GM12878 (cell line): Measurements from ENCODE around the gene CHDH. TPM values are rescaled to one million over a fixed set of nuclear protein-coding genes. Genes with fewer than 3 reads are reported as not detected.

Experiments used
- ATAC-seq: fragments of 200-7000 bp; cut with Tn5 transposase; 3 replicates; pipeline ENCODE4 v1.9.1; 2020; ENCODE audit warnings: mild to moderate bottlenecking, moderate library complexity
- BruUV-seq: library from RNA; stranded (reverse); fragments of 400-500 nt; replicated peaks from 2 replicates; lab custom pipeline; 2021; lab: Mats Ljungman, UMichigan
- CTCF ChIA-PET: fragments of 300-600 bp; sonication (Branson Sonifier 250); formaldehyde crosslinking; extraction: SDS; loops from one replicate; lab custom pipeline; 2021; ENCODE audit warnings: inconsistent platforms; lab: Yijun Ruan, JAX
- POLR2A ChIA-PET: fragments of 350-600 bp; formaldehyde crosslinking; extraction: SDS; loops from one replicate; lab custom pipeline; 2021; ENCODE audit warnings: inconsistent platforms; lab: Charles Lee
- RAD21 ChIA-PET: fragments of 300-600 bp; sonication (Branson Sonifier 250); formaldehyde crosslinking; loops from one replicate; lab custom pipeline; 2023; ENCODE audit warnings: antibody characterized with exemption; ENCODE audit not compliant: unreplicated experiment; lab: Charles Lee
- SMC1A ChIA-PET: fragments of 300-600 bp; sonication (Branson Sonifier 250); formaldehyde crosslinking; loops from one replicate; lab custom pipeline; 2023; ENCODE audit not compliant: unreplicated experiment, uncharacterized antibody; lab: Charles Lee
- DNase-seq: peaks from one replicate; pipeline ENCODE4 v3.0.0-alpha.2; 2011; ENCODE audit warnings: low read depth, low spot score
- FAIRE-seq: peaks from 3 replicates; lab custom pipeline; 2011; peaks lifted over from hg19 to GRCh38; lab: Jason Lieb, UNC
- H2AFZ ChIP-seq: 2 replicates; pipeline ENCODE4 v1.6.0; 2011; ENCODE audit warnings: low read depth, low read length, control low read depth; ENCODE audit not compliant: control insufficient read depth
- H3K27ac ChIP-seq: 2 replicates; pipeline ENCODE4 v1.5.1; 2011; ENCODE audit warnings: control low read depth; ENCODE audit not compliant: control insufficient read depth, insufficient read depth
- H3K27me3 ChIP-seq, 2 experiments: replicated peaks in 1 of 2; 2 replicates each; pipeline versions ENCODE4 v1.6.0 to v1.6.1; 2011; ENCODE audit warnings: low read length in 1 of 2; ENCODE audit not compliant: control insufficient read depth in 2 of 2, insufficient read depth in 2 of 2
- H3K36me3 ChIP-seq, 2 experiments: 2 replicates each; pipeline ENCODE4 v1.5.1; 2011; ENCODE audit warnings: low read length in 1 of 2; ENCODE audit not compliant: control insufficient read depth in 2 of 2, insufficient read depth in 2 of 2
- H3K4me1 ChIP-seq: 2 replicates; pipeline ENCODE4 v1.6.1; 2011; ENCODE audit warnings: mild to moderate bottlenecking, low read length, moderate library complexity, mixed read lengths; ENCODE audit not compliant: control insufficient read depth, insufficient read depth
- H3K4me2 ChIP-seq: 2 replicates; pipeline ENCODE4 v1.6.0; 2011; ENCODE audit warnings: control low read depth; ENCODE audit not compliant: control insufficient read depth, insufficient read depth
- H3K4me3 ChIP-seq: fragments of 200-600 bp; sonication (generic); 2 replicates; pipeline ENCODE4 v1.5.1; 2016
- H3K79me2 ChIP-seq: 2 replicates; pipeline ENCODE4 v1.6.0; 2011; ENCODE audit warnings: low read length; ENCODE audit not compliant: control insufficient read depth, insufficient read depth
- H3K9ac ChIP-seq: 2 replicates; pipeline ENCODE4 v1.8.0; 2011; ENCODE audit warnings: low read length, control low read depth, mixed read lengths; ENCODE audit not compliant: control insufficient read depth, insufficient read depth
- H3K9me3 ChIP-seq: replicated peaks from 3 replicates; pipeline ENCODE4 v1.5.1; 2011; ENCODE audit warnings: mild to moderate bottlenecking, low read length; ENCODE audit not compliant: control insufficient read depth, insufficient read depth
- H4K20me1 ChIP-seq: 2 replicates; pipeline ENCODE4 v1.6.0; 2011; ENCODE audit not compliant: control insufficient read depth, insufficient read depth
- BCL11A ChIP-seq: IDR thresholded peaks from 2 replicates; pipeline ENCODE4 v1.6.1; 2011; ENCODE audit warnings: low read depth, low read length
- CBX5 ChIP-seq: sonication (generic); IDR thresholded peaks from 2 replicates; pipeline ENCODE4 v1.6.1; 2016; ENCODE audit warnings: low read depth, moderate library complexity, mild to moderate bottlenecking, inconsistent platforms
- CHD4 ChIP-seq: fragments of 200-600 bp; sonication (generic); IDR thresholded peaks from 2 replicates; pipeline ENCODE4 v1.6.1; 2016; ENCODE audit warnings: mild to moderate bottlenecking
- CREM ChIP-seq: IDR thresholded peaks from 2 replicates; pipeline ENCODE4 v1.6.1; 2014; ENCODE audit warnings: antibody characterized with exemption, low read depth
- DPF2 ChIP-seq: fragments of 450-650 bp; IDR thresholded peaks from 2 replicates; pipeline ENCODE4 v1.6.1; 2017; ENCODE audit warnings: mild to moderate bottlenecking
- HDGF ChIP-seq: fragments of 450-650 bp; IDR thresholded peaks from 2 replicates; pipeline ENCODE4 v1.6.1; 2016; ENCODE audit warnings: antibody characterized with exemption
- IKZF1 ChIP-seq: fragments of 450-650 bp; conservative IDR thresholded peaks from 2 replicates; pipeline ENCODE4 v1.6.1; 2017; ENCODE audit warnings: antibody characterized with exemption, mild to moderate bottlenecking
- NBN ChIP-seq: fragments of 450-650 bp; IDR thresholded peaks from 2 replicates; pipeline ENCODE4 v1.6.1; 2016
- PAX5 ChIP-seq: IDR thresholded peaks from 2 replicates; pipeline ENCODE4 v1.6.1; 2011; ENCODE audit warnings: low read depth, low read length, borderline replicate concordance
- RB1 ChIP-seq: fragments of 450-650 bp; formaldehyde crosslinking; IDR thresholded peaks from 2 replicates; pipeline ENCODE4 v1.6.1; 2017; ENCODE audit warnings: mild to moderate bottlenecking, borderline replicate concordance
- TARDBP ChIP-seq: IDR thresholded peaks from 2 replicates; pipeline ENCODE4 v1.6.1; 2016; ENCODE audit warnings: borderline replicate concordance
- TBL1XR1 ChIP-seq: IDR thresholded peaks from 2 replicates; pipeline ENCODE4 v1.6.1; 2012; ENCODE audit warnings: low read depth, low read length, improper control_type of control experiment
- TCF3 ChIP-seq: IDR thresholded peaks from 2 replicates; pipeline ENCODE4 v1.6.1; 2012; ENCODE audit warnings: low read depth, mild to moderate bottlenecking, low read length, borderline replicate concordance; ENCODE audit not compliant: insufficient read depth
- TCF7 ChIP-seq: IDR thresholded peaks from 2 replicates; pipeline ENCODE4 v1.6.1; 2014; ENCODE audit warnings: antibody characterized with exemption, borderline replicate concordance
- WGBS: methylation state at CpG from one replicate; pipeline ENCODE4 v1.1.6; 2016; ENCODE audit warnings: low lambda C conversion rate; ENCODE audit not compliant: insufficient replicate concordance, insufficient coverage; ENCODE audit errors: missing lambda C conversion rate; 5-methylcytosine and 5-hydroxymethylcytosine counted together
- in situ Hi-C: fragments of 300-500 bp; cut with MboI; formaldehyde crosslinking; loops from 9 replicates; pipeline ENCODE4 v1.14.3; 2018; ENCODE audit warnings: mixed read lengths
- intact Hi-C: fragments of 100-400 bp; cut with micrococcal nuclease; formaldehyde crosslinking; loops from one replicate; pipeline ENCODE4 v1.14.2; 2022; ENCODE audit not compliant: unreplicated experiment
- polyA plus RNA-seq, 11 experiments: library from polyadenylated mRNA; depleted of rRNA in 4 of 11; unstranded in 6 of 11; stranded (reverse) in 5 of 11; fragments of >200 nt; fragmentation: Nextera tagmentation in 4 of 11; fragmentation: Illumina TruSeq in 1 of 11; extraction: Ambion mirVana in 4 of 11; extraction: Trizol in 1 of 11; gene quantifications; 1 replicate in 1 of 11; 2 replicates in 10 of 11; pipeline versions ENCODE4 v1.2.1 to v1.2.3, GENCODE V29; 2011 to 2016; ENCODE audit warnings: inconsistent platforms in 2 of 11, missing spikeins in 2 of 11, low read depth in 1 of 11
- total RNA-seq, 4 experiments: library from RNA; depleted of rRNA in 3 of 4; stranded (reverse); fragments of >200 nt in 3 of 4; fragmentation: Illumina TruSeq in 1 of 4; extraction: Trizol in 1 of 4; gene quantifications; 2 replicates each; pipeline versions ENCODE4 v1.2.1 to v1.2.3, GENCODE V29; 2013 to 2021
- TF ChIP-seq, protein P1 (sequence below): fragments of 450-650 bp; formaldehyde crosslinking; IDR thresholded peaks from 2 replicates; pipeline ENCODE4 v1.4.0; 2022; ENCODE audit warnings: mild to moderate bottlenecking, moderate library complexity

Gene CHDH
- total and polyA plus RNA-seq, 10 of the 15 experiments (the other 5 are each of a cell fraction or from before 2014, with no cell fraction given): 0.95 to 8.3 (median 2.9) TPM

DNA sequence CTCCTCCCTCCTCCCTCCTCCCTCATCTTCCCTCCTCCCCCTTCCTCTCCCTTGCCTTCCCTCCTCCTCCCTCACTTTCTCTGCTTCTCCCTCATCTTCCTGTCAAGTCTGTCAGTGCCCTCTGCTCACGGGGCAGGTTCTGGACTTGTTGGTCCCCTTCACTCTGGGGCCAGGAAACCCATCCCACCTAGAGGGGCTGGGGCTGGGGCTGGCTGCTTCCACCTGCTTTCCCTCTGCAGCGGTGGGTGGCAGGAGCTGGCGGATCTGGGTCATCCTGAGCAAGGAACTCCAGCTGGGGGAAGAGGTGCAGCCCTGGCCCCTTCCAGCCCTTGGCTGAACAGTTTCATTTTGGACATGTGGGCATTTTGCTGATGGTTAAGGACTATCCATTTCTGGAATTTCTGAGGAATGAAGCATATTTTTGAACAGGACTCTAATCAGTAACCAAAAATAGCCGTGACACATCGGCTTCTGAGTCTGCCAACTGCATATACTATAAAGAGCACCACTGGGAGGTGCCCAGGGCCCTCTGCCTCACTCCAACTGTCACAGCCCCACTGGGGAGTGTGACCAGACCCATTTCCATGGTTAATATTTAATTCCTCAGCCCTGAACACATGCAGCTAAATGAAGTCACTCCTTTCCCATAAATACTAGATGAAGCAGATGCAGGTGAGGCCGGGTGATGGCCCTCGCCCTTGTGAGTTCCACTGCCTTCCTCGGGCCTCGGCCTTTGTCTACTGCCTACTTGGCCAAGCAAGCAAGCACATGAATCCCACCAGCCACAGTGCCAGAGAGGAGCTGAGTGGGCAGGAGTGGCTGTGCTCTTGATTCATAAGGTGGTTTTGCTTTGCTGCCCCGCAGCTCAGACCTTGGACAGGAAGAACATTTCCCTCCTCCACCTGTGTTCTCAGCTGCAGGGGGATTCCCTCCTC lies 39.8 kb downstream of the CHDH start:
- Histone ChIP-seq H4K20me1 (no peaks in the 10 kb centered on the region), H2AFZ (no peak overlapping the region; the same call in 1 of the 2 replicates), H3K4me1 (peaks cover 17% of the 10 kb centered on the region), H3K4me3 (no peak overlapping the region), H3K9me3 (no peaks in the 10 kb centered on the region), H3K4me2 (no peak overlapping the region), H3K27me3 (no peaks in the 10 kb centered on the region), H3K27ac (no peak overlapping the region), H3K79me2 (no peaks in the 10 kb centered on the region), H3K36me3 (no peaks in the 10 kb centered on the region), H3K9ac (no peak overlapping the region)
- no peak for TF ChIP-seq CBX5
- TF ChIP-seq TCF3: no peak
- 0 out of 2 replicates have a peak, but pooled peaks have one; percentile 21 for TF ChIP-seq HDGF
- no peak for TF ChIP-seq TCF7
- 0 out of 2 replicates have a peak, but pooled peaks have one; percentile 13 for TF ChIP-seq DPF2
- TF ChIP-seq TARDBP: no peak
- no peak for TF ChIP-seq TBL1XR1
- TF ChIP-seq RB1: no peak
- no peak for TF ChIP-seq PAX5
- 0 out of 2 replicates have a peak, but pooled peaks have one; percentile 24 for TF ChIP-seq IKZF1
- TF ChIP-seq BCL11A: no peak
- no peak for TF ChIP-seq NBN
- TF ChIP-seq CHD4: no peak
- TF ChIP-seq, protein P1, sequence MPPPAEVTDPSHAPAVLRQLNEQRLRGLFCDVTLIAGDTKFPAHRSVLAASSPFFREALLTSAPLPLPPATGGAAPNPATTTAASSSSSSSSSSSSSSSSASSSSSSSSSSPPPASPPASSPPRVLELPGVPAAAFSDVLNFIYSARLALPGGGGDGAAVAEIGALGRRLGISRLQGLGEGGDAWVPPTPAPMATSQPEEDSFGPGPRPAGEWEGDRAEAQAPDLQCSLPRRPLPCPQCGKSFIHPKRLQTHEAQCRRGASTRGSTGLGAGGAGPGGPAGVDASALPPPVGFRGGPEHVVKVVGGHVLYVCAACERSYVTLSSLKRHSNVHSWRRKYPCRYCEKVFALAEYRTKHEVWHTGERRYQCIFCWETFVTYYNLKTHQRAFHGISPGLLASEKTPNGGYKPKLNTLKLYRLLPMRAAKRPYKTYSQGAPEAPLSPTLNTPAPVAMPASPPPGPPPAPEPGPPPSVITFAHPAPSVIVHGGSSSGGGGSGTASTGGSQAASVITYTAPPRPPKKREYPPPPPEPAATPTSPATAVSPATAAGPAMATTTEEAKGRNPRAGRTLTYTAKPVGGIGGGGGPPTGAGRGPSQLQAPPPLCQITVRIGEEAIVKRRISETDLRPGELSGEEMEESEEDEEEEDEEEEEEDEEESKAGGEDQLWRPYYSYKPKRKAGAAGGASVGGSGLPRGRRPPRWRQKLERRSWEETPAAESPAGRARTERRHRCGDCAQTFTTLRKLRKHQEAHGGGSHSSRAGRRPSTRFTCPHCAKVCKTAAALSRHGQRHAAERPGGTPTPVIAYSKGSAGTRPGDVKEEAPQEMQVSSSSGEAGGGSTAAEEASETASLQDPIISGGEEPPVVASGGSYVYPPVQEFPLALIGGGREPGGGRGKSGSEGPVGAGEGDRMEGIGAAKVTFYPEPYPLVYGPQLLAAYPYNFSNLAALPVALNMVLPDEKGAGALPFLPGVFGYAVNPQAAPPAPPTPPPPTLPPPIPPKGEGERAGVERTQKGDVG (CRISPR knock-in tag): no peak
- no peak for TF ChIP-seq CREM
- DNase-seq: peak; percentile 13
- 43% methylated on average over 10 of the region's 10 CpGs for WGBS
- ChIA-PET POLR2A (interaction anchor here (0.9 to 1.0 kb wide), 3 partner anchors 39 to 73 kb away, joined by 3 to 5 read pairs (median 3); no protein-coding TSS in a partner anchor), CTCF (interaction anchor here (0.6 to 0.7 kb wide), 3 partner anchors 25 to 421 kb away, joined by 3 to 4 read pairs (median 3); no protein-coding TSS in a partner anchor), SMC1A (interaction anchor here (0.7 to 2.2 kb wide), 5 partner anchors 29 to 82 kb away, joined by 3 to 10 read pairs (median 4); no protein-coding TSS in a partner anchor), RAD21 (interaction anchor here (0.9 to 1.7 kb wide), 3 partner anchors 31 to 38 kb away, joined by 3 to 9 read pairs (median 4); no protein-coding TSS in a partner anchor)
- FAIRE-seq: no peak
- BruUV-seq: no TSS peak
- intact Hi-C loops: no loop called here
- in situ Hi-C loops: no loop called here
- ATAC-seq: peak; percentile 76
